Measurements from ENCODE around the gene ISCA2.
A peak's percentile ranks its signal among the peaks of the same experiment; 100 is the strongest.
"Not testable (repeated sequence)": the region's sequence is repeated elsewhere in the genome, so short reads cannot be mapped to it uniquely, and the experiment has no call there.

The ISCA2 gene

DNA sequence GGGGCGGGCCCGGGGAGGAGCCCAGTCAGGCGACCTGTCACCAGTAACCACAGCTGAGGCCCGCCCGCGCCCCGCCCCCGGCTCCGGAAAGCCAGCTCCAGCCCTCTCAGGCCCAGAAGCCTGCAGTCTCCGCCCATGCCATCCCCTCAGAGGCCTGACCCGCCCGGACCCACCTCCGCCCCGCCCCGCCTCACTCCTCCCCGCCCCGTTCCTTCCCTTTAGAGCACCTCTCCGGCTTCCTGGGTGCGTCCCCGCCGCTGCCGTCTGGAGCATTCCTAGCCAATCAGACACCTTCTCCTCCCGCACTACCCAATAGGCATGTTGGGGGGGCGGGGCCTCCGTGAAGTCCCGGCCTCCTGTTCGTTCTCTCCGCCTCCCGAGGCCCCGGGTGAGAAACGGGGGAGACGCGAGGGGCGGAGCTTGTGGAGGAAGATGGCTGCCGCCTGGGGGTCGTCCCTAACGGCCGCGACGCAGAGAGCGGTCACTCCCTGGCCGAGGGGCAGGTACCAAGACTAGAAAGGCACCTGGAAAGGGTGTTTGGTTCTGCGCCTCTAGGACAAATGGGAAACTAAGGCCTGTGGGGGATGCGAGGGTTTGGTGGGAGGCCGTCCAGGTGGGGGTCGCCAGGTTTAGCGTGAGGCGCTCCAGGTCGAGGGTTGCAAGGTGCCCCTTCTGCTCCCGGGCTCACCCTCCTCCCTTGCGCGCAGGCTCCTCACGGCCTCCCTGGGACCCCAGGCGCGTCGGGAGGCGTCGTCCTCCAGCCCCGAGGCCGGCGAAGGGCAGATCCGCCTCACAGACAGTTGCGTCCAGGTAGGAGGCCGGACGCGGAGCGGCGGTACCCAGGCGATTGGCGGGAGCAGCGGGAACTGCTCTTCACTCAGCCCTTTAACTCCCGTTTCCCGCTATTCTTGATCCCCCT lies at the start of gene ISCA2:
ISCA2 (plus strand) TSS at position 423 of the 919 bp plus-strand sequence; CDS start at position 433, 10 bp downstream.
- peak; percentile 90 for DNase-seq (ENCODE audit: low read depth)

DNA sequence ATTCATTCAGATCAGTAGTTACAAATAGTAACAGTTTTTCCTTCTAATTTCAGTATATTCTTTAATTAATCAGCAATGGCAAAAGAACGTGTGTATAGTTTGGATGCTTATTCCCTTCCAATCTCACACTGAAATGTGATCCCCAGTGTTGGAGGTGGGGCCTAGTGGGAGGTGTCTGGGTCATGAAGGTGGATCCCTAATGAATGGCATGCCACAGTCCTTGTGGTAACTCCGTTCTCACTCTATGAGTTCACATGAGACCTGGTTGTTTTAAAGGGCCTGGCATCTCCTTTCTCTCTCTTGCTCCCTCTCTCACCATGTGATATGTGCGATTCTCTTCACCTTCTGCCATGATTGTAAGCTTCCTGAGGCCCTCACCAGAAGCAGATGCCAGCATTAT lies 48.7 kb upstream of the ISCA2 start:
- no peak for DNase-seq (ENCODE audit: low read depth)

DNA sequence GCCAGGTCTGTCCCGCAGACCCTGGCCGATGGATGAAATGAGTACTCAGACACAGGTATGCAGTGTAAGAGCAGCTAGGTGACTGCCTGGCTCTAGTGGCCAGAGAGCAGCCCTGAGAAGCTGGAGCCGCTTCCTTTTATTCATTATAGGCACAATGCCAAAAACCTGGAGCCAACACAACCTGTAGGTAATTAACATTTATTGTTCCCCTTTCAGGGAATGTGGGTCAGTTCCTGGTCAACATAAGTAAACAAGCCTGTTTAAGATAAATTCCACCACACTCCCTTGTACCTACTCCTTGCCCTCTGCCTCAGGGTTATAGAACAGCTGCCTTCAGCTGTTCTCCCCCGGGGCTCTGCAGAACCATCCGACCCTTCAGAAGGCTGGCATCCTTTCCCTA lies 39.2 kb upstream of the ISCA2 start:
- not testable (repeated sequence) for DNase-seq (ENCODE audit: low read depth)

DNA sequence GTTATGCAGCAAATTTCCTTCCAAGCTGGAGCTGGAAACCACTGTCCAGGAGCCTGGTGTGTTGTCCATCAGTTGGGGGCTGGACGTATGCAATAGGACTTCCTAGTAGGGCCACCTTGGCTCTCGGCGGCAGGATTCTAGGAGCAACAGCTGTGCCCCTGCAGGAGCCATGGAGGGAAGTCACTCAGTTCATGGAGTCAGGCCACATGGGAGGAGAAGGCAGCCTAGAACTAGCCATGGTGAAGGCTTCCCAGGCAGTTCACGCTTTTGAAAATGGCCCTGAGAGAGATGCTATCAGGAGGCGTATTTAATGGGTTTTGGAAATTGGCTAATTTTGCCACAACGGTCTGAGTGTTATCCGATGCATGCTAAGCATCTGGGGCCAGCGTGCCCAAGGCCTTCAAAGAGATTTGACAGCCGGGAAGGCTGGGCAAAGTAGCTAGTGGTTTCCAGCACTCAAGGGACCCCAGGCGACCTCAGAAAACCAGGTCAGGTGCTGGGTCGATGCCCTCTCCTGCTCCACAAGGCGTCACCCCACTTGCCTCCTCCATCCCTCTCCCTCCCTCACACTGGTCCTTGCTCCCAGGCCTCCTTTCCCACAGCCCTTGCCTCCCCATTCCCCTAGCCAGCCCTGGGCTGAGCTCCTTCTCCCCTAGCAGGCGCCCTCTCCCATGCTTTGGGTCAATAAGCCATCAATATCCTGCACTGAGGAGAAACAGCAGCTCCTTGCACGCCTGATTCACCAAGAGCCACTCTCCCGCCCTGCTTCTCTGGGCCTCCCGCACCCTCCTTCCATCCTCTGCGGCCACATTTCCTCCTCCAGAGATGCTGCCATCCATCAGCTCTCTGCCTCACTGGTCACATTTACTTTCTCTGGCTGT lies 36.6 kb upstream of the ISCA2 start:
- DNase-seq (ENCODE audit: low read depth) = no peak

DNA sequence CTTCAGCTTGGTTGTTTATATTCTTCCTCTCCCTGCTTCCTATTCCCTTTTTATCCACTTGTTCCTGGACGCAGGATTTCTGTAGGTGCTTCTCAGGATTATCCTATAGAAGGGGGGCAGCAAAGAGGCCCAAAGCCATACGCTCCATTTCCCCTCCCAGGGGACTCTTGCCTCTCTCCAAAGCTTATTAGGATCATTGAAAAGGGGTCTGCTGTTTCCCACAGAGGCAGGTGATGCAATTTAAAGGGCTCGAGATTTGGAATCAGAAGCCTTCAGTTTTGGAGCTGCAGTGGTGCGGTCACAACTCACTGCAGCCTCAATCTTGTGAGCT lies 36.0 kb upstream of the ISCA2 start:
- DNase-seq (ENCODE audit: low read depth) = no peak

DNA sequence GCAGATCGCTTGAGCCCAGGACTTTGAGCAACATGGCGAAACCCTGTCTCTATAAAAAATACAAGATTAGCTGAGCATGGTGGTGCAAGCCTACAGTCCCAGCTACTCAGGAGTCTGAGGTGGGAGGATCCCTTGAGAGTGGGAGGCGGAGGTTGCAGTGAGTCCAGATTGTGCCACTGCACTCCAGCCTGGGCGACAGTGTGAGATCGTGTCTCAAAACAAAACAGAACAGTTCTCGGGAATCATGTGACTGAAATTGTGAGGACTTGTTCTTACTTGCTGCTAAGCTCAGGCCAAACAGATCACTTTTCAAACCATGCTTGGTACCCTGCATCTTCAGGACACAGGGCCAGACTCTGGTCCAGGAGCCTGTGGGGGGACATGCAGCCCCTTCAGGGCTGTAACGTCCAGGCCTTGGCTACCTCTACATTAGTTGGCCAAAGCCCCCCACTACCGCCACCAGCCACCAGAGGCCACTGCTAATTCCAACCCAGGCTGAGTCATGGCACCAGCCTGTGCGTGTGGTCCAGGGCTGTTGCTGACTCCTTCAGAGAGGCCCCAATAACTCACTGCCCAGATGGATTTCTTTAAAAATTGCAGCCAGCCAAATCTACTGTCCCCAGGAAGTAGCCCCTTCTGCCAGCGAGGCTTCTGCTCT lies 34.1 kb upstream of the ISCA2 start:
- DNase-seq (ENCODE audit: low read depth) = peak; percentile 37

DNA sequence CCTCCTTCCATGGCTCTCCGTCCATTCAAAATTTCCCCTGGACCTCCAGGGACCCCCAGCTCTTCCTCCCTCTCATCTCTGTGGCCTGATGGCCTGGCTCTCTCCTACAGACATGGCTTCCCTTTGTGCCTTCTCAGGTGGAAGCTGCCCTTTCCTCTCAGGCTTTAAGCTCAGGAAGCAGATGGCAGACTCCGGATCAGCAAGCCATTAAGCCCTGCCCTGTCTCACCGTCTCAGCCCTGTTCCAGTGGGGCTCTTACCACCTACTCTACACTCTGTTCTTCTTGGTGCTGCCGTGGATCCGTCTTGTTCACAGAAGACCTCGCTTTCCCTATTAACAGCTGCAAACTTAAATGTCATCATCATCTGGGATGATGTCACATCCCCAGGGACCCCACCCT lies 33.6 kb upstream of the ISCA2 start:
- DNase-seq (ENCODE audit: low read depth) = no peak

GRCh38 chr14:74462993-74463392 lies 30.6 kb upstream of the ISCA2 start:
- DNase-seq (ENCODE audit: low read depth) = no peak

DNA sequence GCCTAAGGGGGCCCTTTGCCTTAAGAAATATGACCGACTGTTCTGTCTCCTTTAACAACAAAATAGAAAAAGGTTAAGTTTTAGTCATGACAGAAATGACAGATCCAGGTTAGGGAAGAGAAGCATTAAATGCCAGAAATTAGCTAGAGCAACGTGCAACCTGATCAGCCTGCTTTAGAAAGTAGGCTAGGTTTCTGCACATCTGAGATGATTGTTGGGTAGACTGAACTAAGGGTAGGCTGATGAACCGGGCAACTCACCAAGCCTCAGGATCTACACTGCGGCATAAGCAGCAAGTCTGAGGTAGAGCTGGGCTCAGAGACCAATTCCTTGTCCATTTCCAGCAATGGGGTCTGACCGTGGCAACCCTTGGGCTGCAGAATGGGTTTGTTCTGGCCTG lies 29.9 kb upstream of the ISCA2 start:
- DNase-seq (ENCODE audit: low read depth) = no peak

- no peak for DNase-seq (ENCODE audit: low read depth)
Observed at GRCh38 chr14:74464785-74465184, 28.8 kb upstream of the ISCA2 start.

DNA sequence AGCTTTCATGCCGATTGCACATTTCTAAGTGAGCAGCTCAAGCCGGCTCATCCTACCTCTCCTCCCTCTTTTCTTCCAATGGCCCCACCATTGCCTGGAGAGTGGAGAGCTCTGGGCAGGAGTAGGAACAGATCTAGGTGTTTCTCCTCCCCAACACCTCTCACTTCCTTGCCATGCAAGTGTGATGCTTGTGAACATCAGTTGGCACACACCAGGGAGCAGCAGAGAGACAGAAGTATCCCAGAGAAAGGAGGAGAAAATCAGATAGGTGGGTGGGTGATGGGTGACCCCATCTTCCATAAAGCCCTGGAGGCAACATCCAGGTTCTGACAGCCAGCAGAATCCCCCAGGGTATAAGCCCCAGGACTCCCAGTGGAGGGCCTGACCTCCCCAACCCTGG lies 28.2 kb upstream of the ISCA2 start:
- DNase-seq (ENCODE audit: low read depth) = no peak

DNA sequence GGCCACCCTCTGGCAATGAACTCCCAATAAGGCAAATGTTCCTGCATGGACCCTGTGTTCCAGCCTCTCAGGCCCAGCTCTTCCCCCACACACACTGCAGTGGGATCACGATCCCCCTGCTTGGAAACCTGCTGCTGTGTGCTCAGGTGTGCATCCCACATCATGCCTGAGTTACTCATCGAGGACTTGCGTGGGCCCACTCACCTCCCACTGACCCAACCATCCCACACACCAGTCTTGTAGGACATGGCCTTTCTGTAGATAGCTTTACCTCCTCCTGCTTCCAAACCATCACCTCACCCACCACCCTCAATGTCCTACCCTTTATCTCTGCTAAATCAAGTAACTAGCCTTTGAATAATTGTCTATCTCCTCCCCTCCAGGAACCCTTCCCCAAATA lies 25.1 kb upstream of the ISCA2 start:
- DNase-seq (ENCODE audit: low read depth) = no peak

DNA sequence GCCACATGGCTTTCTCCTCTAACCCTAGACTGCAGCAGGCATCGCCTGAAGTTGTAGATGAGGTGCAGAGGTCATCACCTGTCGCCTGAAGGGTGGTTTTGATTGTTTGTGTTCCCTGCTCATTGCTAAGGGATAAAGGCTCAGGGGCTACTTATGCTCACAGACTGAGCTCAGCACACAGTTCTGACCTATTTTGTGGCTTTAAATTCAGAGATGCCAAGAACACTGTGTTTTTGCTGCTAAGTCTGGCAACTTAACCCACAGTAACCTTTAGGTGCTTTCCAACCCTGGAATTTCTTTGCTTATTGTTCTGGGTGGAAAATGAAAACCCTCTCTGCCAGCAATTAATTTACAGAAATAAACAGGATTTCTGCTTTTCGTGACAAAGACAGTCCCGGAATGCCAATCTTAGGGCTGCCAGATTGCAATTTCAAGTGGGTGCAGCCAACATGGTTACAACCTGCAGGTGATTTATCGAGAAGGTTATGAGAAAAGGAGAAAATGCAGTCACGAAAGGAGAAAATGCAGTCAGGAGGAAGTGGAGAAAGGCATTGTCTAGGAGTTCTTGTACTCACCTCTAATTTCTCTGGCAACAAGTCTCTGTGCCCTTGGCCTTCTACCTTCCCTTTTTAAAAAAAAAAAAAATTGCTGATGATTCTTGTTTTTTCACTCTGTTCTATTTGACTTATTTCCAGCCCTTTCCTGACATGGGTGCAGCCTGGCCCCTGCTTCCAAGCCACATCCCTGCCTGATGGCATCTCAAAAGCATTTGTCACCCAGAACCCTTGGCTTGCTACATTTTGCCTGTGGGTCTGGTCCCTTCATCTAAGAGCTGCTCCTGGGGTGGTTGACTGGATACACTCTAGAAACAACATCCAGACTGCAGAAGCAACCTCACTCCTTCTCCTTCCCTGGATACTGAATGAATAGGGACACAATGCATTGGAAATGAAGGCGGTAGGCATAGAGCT lies 23.7 kb upstream of the ISCA2 start:
- no peak for DNase-seq (ENCODE audit: low read depth)

DNA sequence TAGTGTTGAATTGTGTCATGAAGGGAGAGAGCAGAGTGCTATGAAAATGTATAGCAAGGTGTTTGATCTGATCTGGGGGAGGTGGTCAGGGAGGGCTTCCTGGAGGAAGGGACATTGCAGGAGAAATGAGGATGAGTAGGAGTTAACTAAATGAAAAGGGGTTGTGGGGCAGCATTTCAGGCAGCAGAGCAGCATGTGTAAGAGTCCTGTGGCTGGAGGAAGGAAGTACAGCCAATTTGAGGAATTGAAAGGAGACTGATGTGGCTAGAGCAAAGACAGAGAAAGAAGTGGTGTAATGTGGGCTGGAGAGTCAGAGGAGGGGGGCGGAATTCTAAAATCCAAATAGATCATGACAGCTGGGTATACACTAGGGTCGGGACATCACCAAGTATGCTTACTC lies 21.0 kb upstream of the ISCA2 start:
- DNase-seq (ENCODE audit: low read depth) = no peak

DNA sequence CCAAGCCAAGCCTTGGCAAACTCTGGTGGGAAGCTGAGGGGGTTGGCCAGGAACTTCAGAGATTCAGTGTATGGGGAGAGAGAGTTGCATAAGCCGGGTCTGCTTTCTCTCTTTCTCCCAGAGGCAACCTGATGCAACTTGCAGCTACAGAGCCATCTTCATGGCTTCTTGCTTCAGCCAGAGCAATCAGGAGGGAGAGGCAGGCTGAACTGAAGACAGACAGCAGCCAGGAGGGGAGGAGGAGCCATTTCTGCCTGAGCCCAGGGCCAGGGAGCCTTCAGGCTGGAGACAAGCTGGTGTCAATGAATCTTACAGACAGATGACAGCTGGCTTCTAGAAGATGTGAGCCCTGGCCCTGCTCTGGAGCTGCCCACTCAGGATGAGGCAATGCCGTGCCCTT lies 19.2 kb upstream of the ISCA2 start:
- DNase-seq (ENCODE audit: low read depth) = no peak

GRCh38 chr14:74475678-74476077 lies 17.9 kb upstream of the ISCA2 start:
- DNase-seq (ENCODE audit: low read depth) = peak; percentile 55

GRCh38 chr14:74476107-74476506 lies 17.5 kb upstream of the ISCA2 start:
- no peak for DNase-seq (ENCODE audit: low read depth)

GRCh38 chr14:74476607-74477006 lies 17.0 kb upstream of the ISCA2 start:
- DNase-seq (ENCODE audit: low read depth) = no peak

GRCh38 chr14:74478996-74479635 lies 14.4 kb upstream of the ISCA2 start:
- no peak for DNase-seq (ENCODE audit: low read depth)

GRCh38 chr14:74480046-74480445 lies 13.5 kb upstream of the ISCA2 start:
- DNase-seq (ENCODE audit: low read depth) = no peak

GRCh38 chr14:74482571-74482970 lies 11.0 kb upstream of the ISCA2 start:
- DNase-seq (ENCODE audit: low read depth) = no peak

Measured in HS-5 (cell line).